Suppressor macrophage treated with lipopolysaccharide for 4 hours (primary cell): ENCODE measurements around the gene CARD19.
"Not testable (repeated sequence)": the region's sequence is repeated elsewhere in the genome, so short reads cannot be mapped to it uniquely, and the experiment has no call there.

Source experiments
- DNase-seq: peaks from one replicate; pipeline ENCODE4 v3.0.0-alpha.2; 2020

Gene CARD19

DNA sequence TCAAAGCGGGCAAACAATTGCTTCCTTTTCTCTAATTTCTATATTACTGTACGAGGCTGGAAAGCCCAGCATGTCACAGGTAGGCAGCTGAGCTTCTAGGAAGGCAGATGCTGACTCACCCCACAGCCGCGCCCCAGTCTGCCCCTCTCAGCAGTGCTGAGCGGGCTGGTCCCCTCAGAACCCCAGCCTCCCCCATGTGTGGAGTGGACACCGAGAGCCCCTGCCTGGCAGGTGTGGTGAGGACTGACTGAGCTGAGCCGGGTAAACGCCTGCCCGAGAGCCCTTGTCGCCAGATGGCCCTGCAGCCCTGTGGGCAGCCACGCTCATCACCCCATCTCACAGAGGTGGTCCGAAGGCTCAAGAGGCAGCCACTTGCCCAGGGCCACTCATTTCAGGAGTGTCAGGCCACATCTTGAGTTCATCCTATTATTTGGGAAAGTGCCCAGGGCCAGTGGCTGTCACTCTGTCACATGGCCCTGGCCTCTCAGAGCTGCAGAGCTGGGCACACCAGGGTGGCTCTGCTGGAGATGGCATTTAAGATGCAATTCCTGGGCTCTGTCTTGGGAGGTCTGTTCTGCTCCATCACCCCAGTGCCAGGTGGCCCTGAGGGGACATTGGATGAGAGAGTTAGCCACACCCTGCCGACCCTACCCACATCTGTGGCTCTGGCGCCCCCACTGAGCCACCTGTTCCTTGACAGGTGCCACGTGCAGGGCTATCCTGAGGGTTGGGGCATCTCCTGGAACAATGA is 12.4 kb downstream of the CARD19 start:
- peak; percentile 36 for DNase-seq

GRCh38 chr9:93110311-93110855 is 14.4 kb downstream of the CARD19 start:
- DNase-seq: no peak

GRCh38 chr9:93111001-93111370 is 15.0 kb downstream of the CARD19 start:
- DNase-seq: no peak

DNA sequence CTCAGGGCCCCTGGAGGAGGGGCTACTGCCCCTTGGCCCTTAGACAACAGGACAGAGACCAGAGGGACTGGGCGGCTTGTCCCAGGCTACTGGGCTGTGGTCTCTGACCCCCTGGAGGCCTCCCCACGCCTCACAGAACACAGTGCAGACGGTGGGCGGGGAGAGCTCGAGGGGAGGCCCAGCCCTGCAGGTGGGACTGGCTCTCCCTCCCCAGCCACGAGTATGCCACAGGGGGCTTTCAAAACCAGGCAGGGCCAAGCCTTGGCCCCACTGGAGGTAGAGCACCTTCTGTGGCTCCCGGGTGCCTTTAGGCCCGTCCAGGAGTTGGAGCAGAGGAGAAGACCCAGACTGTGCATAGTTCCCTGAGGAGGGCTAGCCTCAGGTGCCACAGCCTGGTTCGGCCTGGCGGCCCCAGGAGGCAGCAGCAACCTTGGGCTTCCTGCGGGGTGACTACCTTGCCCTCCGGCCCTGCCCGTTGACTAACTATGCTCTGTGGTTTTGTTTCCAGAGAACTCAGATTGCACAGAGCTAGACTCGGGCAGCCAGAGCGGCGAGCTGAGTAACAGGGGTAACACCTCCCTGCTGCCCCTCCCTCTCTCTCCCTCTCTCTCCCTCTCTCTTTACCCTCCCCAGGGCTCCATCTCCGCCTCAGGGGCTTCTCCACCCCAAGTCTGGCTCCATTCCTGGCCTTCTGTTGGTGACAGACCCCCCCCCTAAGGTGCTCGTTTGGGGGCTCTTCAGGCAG is 15.5 kb downstream of the CARD19 start:
- DNase-seq: peak; percentile 71

DNA sequence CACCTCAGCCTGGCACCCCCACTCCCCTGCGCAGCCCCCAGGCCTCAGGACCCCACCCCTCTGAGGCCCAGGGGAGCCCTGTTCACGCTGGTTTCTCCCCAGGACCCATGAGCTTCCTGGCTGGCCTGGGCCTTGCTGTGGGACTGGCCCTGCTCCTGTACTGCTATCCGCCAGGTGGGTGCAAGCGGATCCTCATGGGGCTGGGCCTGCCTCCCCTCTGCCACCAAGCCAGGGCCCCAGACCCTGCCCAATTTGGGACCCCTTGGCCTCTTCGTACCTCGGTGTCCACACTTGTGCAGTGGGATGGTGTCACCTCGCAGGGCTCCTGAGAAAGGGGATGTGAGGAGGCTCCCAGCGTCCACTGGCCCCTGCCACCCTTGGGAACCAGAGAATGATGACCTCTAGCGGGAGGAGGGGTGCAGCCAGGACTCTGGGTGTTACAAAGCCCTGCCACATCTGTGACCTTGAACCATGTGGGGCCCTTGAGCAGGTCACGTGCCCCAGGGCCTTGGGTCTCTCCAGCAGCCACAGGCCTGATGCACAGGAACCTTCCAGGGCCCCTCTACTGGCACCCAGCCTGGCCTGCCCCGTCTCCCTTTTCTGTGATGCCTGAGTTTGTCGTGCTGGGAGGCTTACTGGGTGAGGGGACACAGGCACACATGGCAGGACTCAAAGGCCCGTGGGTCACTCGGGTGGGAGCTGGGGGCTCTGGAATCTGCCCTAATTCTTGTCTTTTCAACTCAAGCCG is 16.3 kb downstream of the CARD19 start:
- peak; percentile 73 for DNase-seq

GRCh38 chr9:93112864-93113389 is 16.9 kb downstream of the CARD19 start:
- DNase-seq: no peak

DNA sequence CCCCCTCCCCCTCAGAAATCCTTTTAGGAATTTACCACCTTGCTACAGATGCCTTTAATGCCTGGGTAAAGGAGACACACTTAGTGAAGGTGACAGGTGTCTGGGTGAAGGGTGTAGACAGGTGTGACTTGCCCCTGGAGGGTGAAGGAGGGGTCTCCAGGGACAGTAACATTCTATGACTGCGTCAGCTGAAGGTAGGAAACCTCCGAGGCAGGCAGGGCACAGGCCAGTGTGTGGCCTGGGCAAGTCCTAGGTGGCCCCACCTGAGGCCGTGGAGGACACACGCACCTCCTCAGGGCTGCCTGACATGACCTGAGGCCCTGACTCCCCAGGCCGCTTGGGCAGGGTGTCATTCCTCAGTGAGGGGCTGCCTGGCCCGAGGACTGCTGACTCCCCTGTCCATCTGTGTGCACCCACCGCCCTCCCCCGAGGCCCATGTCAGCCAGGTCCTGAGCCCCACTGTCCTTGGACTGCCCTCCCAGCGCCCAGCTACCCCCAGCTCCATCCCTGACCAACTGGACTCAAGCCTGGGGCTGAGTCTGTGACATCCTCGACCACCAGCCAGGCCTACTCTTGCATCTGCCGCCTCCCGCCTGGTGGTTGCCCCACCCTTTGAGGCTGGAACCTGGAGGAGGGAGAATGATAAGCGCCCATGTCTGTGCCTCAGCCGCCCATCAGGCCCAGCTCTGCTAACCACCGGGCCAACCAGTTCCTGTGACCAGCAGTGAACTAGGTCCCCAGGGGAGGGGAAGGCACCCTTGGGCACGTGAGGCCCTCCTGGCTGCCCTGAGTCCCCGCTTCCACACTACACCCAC is 18.4 kb downstream of the CARD19 start:
- DNase-seq: peak; percentile 47

DNA sequence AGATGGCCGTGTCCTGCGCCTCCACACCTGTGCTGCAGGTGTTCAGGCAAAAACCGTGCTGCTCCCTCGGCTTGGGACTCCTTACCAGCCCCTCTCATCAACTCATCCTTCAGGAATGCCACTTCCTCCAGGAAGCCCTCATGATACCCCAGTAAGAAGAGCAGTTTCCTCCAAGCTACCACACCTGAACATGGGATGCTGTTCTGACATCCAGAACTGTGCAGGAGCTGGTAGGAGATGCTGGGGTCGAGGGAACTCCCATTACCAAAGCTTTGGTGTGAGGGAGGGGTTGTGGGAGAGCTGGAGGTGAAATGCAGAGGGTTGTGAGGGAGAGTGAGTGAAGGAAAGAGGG is 18.9 kb downstream of the CARD19 start:
- DNase-seq: peak; percentile 25

DNA sequence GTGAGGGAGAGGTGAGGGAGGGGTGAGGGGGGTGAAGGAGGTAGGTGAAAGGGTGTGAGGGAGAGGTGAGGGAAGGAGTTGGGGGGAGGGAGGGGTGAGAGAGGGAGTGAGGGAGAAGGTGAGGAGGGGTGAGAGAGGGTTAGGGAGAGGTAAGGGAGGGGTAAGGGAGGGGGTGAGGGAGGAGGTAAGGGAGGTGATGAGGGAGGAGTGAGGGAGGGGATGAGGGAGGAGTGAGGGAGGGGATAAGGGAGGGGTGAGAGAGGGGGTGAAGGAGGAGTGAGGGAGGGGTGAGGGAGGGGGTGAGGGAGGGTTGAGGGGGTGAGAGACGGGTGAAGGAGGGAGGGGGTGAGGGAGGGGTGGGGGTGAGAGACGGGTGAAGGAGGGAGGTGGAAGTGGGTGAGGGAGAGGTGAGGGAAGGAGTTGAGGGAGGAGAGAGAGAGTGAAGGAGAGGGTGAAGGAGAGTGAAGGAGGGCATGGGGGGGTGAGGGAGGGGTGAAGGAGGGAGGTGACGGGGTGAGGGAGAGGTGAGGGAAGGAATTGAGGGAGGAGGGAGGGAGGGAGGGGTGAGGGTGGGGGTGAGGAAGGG is 19.6 kb downstream of the CARD19 start:
- DNase-seq: peak; percentile 31

DNA sequence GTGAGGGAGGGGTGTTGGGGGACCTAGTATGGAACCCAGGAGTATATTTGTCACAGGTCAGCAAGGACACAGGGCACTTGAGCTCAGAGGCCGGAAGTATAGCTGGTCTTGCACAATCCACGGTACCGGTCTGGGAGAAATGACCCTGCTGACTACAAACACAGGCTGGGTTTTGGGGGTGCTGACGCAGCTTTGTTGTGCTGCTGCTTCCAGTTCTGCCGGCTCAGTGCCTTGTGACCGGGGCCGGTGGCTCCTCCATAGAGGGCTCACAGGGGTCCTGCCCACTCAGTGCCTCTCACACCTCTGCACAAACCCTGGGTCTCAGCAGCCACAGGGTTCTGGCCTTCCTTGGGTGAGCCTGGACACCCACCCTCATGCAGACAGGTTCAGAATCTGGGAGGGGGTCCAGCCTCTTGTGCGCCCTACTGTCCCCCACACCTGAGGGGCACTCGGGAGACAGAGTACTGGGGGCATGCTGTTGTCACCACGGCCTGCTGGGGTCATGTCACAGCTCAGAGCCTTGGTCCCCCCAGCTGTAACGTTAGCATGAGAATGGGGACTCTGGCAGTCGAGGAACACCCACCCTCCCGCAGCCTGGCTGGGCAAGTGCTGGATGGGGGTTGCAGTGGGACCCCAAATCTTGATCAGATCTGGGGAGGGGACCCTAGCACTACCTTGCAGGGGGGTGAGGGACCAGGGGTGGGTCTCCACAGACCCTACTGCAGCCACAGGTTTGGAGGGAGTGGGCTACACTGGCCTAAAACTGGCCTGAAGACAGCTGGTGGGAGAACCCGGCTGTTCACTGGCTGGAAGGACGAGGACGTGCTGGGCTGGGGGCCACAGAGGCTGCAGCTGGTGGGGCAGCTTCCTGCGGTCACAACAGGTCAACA is 20.3 kb downstream of the CARD19 start:
- peak; percentile 96 for DNase-seq

- DNase-seq: not testable (repeated sequence)
Measured at GRCh38 chr9:93117521-93117920, 21.5 kb downstream of the CARD19 start.

GRCh38 chr9:93117924-93118862 is 22.2 kb downstream of the CARD19 start:
- peak; percentile 45 for DNase-seq

- DNase-seq: peak; percentile 44
Measured at GRCh38 chr9:93118863-93119702, 23.1 kb downstream of the CARD19 start.

- DNase-seq: no peak
Measured at GRCh38 chr9:93119703-93119952, 23.6 kb downstream of the CARD19 start.

- peak; percentile 97 for DNase-seq
Measured at GRCh38 chr9:93119953-93120845, 24.2 kb downstream of the CARD19 start.

- peak; percentile 18 for DNase-seq
Measured at GRCh38 chr9:93120846-93121315, 24.9 kb downstream of the CARD19 start.

DNA sequence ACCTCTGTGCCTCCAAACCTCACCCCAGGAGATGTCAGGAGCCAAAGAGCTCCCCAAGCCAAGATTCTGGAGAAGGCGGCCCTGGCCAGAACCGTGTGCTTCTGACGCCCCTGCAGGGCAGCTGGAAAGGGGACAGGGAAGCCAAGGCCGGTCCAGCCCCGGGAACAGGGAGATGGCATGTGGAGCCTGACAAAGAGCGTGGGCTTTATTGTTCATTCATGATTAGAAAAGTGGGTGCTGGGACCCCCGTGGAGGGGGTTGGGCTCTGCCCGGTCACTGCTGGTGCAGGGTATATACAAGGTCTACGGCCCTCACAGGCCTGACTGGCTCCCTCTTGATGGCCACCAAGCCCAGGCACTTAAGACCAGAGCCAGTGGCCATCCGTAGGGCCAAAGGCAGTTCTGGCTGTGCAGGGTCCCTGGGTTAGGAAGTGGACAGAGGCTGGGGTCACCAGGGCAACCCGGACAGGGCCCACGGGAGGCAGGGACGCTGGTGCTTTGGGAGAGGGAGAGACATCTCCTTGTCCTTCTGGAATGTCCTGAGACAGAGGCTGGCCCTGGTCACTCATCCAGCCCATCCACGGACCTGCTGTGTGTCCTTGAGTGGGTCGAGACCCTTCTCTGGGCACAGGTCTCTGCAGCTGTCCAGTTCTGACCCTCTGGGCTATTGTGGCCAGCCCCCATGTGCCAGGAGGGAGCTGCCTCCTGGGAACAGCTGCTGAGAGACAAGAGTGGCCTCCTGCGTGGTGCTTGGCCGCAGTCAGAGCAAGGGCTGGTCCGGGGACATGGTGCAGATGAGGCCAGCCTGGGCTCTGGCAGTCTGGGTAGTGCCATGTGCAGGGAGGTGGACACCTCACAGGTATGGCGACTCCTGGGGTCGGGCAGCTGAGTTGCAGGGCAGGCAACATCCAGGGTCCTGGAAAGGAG is 25.6 kb downstream of the CARD19 start:
- DNase-seq: no peak
